Osteoblast (primary cell): ENCODE measurements around the gene KIF5B. TPM values are rescaled to one million over a fixed set of nuclear protein-coding genes. Genes with fewer than 3 reads are reported as not detected.

ENCODE experiments used
- DNase-seq: peaks from one replicate; pipeline ENCODE4 v3.0.0; 2011; ENCODE audit warnings: low spot score, mixed read lengths; ENCODE audit not compliant: insufficient read length; ENCODE audit errors: missing footprints
- H2AFZ ChIP-seq: 2 replicates; pipeline ENCODE4 v1.6.0; 2011; ENCODE audit warnings: mild to moderate bottlenecking, low read length
- H3K27ac ChIP-seq: 2 replicates; pipeline ENCODE4 v1.5.1; 2011; ENCODE audit warnings: mild to moderate bottlenecking, low read depth, low read length, moderate library complexity
- H3K27me3 ChIP-seq: 2 replicates; pipeline ENCODE4 v1.6.0; 2012; ENCODE audit warnings: mild to moderate bottlenecking, control low read depth, inconsistent platforms, low read length, moderate library complexity; ENCODE audit not compliant: insufficient read depth
- H3K36me3 ChIP-seq: 2 replicates; pipeline ENCODE4 v1.5.1; 2011; ENCODE audit warnings: mild to moderate bottlenecking, low read length, control low read depth, moderate library complexity; ENCODE audit not compliant: insufficient read depth
- H3K4me1 ChIP-seq: 2 replicates; pipeline ENCODE4 v1.5.1; 2011; ENCODE audit warnings: mild to moderate bottlenecking, low read length, control low read depth, moderate library complexity; ENCODE audit not compliant: insufficient read depth
- H3K4me2 ChIP-seq: 2 replicates; pipeline ENCODE4 v1.6.0; 2011; ENCODE audit warnings: mild to moderate bottlenecking, low read length; ENCODE audit not compliant: insufficient read depth
- H3K4me3 ChIP-seq: fragments of 200-600 bp; sonication (generic); 3 replicates; pipeline ENCODE4 v1.5.1; 2012; ENCODE audit warnings: mild to moderate bottlenecking, low read length, inconsistent platforms; ENCODE audit not compliant: insufficient read depth
- H3K79me2 ChIP-seq: 2 replicates; pipeline ENCODE4 v1.6.0; 2012; ENCODE audit warnings: mild to moderate bottlenecking, low read length, control low read depth, inconsistent platforms; ENCODE audit not compliant: insufficient read depth
- H3K9me3 ChIP-seq: 2 replicates; pipeline ENCODE4 v1.5.1; 2011; ENCODE audit warnings: low read depth, low read length, control low read depth
- H4K20me1 ChIP-seq: 2 replicates; pipeline ENCODE4 v1.6.0; 2012; ENCODE audit warnings: mild to moderate bottlenecking, low read length, control low read depth; ENCODE audit not compliant: insufficient read depth
- total RNA-seq: library from RNA; depleted of rRNA; stranded (reverse); fragments of >200 nt; gene quantifications from 2 replicates; pipeline ENCODE4 v1.2.3, GENCODE V29; 2012
- TF ChIP-seq, protein P1 (sequence below): IDR thresholded peaks from 2 replicates; pipeline ENCODE4 v1.5.1; 2011; ENCODE audit warnings: mild to moderate bottlenecking, low read depth, low read length, moderate library complexity; ENCODE audit errors: extremely low read depth

Gene KIF5B
- total RNA-seq, 1 donor = 128 TPM

DNA sequence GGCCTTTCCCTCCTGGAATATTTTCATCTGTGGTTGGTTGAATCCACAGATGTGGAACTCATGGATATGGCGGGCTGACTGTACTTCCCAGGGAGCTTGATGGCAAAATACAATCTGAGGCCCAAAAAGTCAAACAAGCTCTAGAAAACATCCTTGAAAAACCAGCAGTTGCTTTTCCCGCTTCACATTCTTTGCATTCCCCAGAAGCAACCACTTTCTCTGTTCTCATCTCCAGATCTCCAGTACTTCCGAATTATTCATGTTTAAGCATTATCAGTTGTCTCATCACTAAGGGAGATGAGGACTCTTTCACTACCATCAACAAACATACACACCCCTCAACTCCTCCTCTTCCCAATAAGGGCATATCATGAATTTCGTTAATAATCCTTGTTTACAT, 55.3 kb downstream of the KIF5B start:
- Histone ChIP-seq H3K9me3 (no peaks in the 10 kb centered on the region), H3K36me3 (peaks cover 4% of the 10 kb centered on the region), H4K20me1 (no peaks in the 10 kb centered on the region), H3K79me2 (no peaks in the 10 kb centered on the region), H3K27ac (no peak overlapping the region), H3K4me1 (peaks cover 2% of the 10 kb centered on the region), H3K4me3 (no peak overlapping the region), H3K4me2 (no peak overlapping the region), H2AFZ (no peak overlapping the region), H3K27me3 (no peaks in the 10 kb centered on the region)
- no peak for DNase-seq
- TF ChIP-seq, protein P1, sequence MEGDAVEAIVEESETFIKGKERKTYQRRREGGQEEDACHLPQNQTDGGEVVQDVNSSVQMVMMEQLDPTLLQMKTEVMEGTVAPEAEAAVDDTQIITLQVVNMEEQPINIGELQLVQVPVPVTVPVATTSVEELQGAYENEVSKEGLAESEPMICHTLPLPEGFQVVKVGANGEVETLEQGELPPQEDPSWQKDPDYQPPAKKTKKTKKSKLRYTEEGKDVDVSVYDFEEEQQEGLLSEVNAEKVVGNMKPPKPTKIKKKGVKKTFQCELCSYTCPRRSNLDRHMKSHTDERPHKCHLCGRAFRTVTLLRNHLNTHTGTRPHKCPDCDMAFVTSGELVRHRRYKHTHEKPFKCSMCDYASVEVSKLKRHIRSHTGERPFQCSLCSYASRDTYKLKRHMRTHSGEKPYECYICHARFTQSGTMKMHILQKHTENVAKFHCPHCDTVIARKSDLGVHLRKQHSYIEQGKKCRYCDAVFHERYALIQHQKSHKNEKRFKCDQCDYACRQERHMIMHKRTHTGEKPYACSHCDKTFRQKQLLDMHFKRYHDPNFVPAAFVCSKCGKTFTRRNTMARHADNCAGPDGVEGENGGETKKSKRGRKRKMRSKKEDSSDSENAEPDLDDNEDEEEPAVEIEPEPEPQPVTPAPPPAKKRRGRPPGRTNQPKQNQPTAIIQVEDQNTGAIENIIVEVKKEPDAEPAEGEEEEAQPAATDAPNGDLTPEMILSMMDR = no peak

DNA sequence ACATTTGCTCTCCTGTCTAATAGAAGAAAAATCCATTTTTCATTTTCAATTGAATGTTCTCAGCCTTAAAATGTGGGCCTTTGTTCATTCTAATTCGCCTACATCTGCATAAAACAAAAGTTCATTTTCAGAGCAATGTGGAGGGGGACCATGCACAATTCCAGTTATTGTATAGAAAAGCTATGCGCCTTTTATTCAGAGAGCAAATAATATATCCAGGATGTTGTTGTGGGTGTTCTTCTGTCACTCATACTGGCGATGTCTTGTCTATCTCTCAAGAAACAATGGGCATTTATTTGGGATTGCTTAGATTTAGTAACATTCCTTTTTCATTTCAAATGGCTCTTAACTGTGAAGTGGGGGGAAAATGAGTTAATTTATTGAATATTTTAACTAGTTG, 56.4 kb downstream of the KIF5B start:
- TF ChIP-seq, protein P1 = no peak
- Histone ChIP-seq H3K27ac (no peak overlapping the region), H3K27me3 (no peaks in the 10 kb centered on the region), H3K79me2 (no peaks in the 10 kb centered on the region), H3K36me3 (no peaks in the 10 kb centered on the region), H3K4me2 (no peak overlapping the region), H3K4me1 (peaks cover 2% of the 10 kb centered on the region), H3K9me3 (no peaks in the 10 kb centered on the region), H2AFZ (no peak overlapping the region), H3K4me3 (no peak overlapping the region), H4K20me1 (no peaks in the 10 kb centered on the region)
- no peak for DNase-seq

DNA sequence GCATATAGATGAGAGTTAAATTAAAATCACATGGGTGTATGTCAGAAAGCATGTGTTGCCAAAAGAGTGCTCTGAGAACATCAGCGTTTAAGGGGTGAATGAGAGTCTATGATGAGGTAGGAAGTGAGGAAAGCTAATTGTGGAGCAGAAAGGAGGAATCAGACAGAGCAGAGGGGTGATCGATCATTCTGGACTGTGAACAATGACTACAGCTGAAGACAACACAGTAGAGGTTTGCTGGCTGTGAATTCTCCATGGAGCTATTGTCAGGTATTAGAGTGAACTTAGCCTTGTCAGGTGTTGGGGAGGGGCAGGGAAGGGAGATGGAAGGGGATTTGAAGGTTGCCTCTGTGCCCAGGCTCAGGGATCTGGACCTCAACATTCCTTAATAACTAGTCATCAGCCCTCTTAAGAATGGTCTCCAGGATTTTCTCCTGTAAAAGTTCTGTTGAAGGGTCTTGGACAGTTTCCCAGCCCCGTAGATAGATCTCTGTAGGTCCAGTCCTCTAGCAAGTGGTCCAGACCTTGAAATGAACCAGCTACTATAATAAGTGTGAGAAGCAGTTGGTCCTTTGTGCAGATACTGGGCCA, 57.1 kb downstream of the KIF5B start:
- H4K20me1 ChIP-seq = no peaks in the 10 kb centered on the region
- H3K4me1 ChIP-seq = peaks cover 2% of the 10 kb centered on the region
- H3K36me3 ChIP-seq = no peaks in the 10 kb centered on the region
- H3K9me3 ChIP-seq = no peaks in the 10 kb centered on the region
- DNase-seq = no peak
- no peak overlapping the region for H3K4me3 ChIP-seq
- H3K27ac ChIP-seq = no peak overlapping the region
- no peak overlapping the region for H2AFZ ChIP-seq
- TF ChIP-seq, protein P1 = no peak
- H3K79me2 ChIP-seq = no peaks in the 10 kb centered on the region
- no peak overlapping the region for H3K4me2 ChIP-seq
- no peaks in the 10 kb centered on the region for H3K27me3 ChIP-seq

DNA sequence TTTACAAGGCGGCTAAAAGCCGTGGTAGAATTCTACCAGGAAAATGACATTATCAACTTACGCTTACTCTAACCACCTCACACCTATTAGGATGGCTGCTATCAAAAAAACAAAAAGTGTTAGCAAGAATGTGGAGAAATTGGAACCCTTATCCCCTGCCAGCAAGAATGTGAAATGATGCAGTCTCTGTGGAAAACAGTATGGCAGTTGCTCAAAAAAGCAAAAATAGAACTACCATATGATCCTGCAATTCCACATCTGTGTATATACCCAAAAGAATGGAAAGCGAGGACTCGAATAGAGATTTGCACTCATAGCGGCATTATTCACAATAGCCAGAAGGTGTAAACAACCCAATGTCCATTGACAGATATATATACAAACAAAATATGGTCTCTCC, 61.3 kb downstream of the KIF5B start:
- H3K9me3 ChIP-seq = no peaks in the 10 kb centered on the region

More for the DNA sequence above, 61.3 kb downstream of the KIF5B start:
- no peak overlapping the region for H3K4me2 ChIP-seq
- DNase-seq = no peak
- no peak overlapping the region for H3K27ac ChIP-seq
- H4K20me1 ChIP-seq = no peaks in the 10 kb centered on the region
- H3K36me3 ChIP-seq = no peaks in the 10 kb centered on the region
- H3K79me2 ChIP-seq = no peaks in the 10 kb centered on the region
- no peaks in the 10 kb centered on the region for H3K4me1 ChIP-seq
- H3K4me3 ChIP-seq = no peak overlapping the region
- TF ChIP-seq, protein P1 = no peak
- H2AFZ ChIP-seq = no peak overlapping the region
- H3K27me3 ChIP-seq = no peaks in the 10 kb centered on the region
